SU-DHL-6 (cell line): ENCODE data around the gene TBRG4.

Source experiments
- H2AFZ ChIP-seq: fragments of 200-600 bp; sonication (generic); 2 replicates; pipeline ENCODE4 v1.6.1; 2014; ENCODE audit warnings: low read depth, mild to moderate bottlenecking, moderate library complexity, mixed read lengths, antibody characterized with exemption, low read length; ENCODE audit not compliant: severe bottlenecking
- H3F3A ChIP-seq: fragments of 200-600 bp; shearing (Covaris generic); 2 replicates; pipeline ENCODE4 v1.6.0; 2016; ENCODE audit warnings: antibody characterized with exemption, mild to moderate bottlenecking; ENCODE audit not compliant: insufficient read depth
- H3K27ac ChIP-seq: fragments of 200-600 bp; sonication (generic); 2 replicates; pipeline ENCODE4 v1.5.1; 2016; ENCODE audit warnings: low read depth, mild to moderate bottlenecking, low read length, moderate library complexity, mixed read lengths
- H3K27me3 ChIP-seq: fragments of 200-600 bp; sonication (generic), shearing (Covaris generic); 2 replicates; pipeline ENCODE4 v1.6.0; 2014; ENCODE audit warnings: mild to moderate bottlenecking, low read length
- H3K36me3 ChIP-seq: fragments of 200-600 bp; sonication (generic); 2 replicates; pipeline ENCODE4 v1.6.1; 2014; ENCODE audit warnings: mild to moderate bottlenecking, low read length, mixed read lengths
- H3K4me2 ChIP-seq: fragments of 300-600, 200-600 bp; shearing (Covaris generic), sonication (generic); 2 replicates; pipeline ENCODE4 v1.6.0; 2014; ENCODE audit warnings: low read length, low read depth, mild to moderate bottlenecking; ENCODE audit not compliant: poor library complexity, severe bottlenecking
- H3K4me3 ChIP-seq: fragments of 200-600 bp; sonication (generic); 2 replicates; pipeline ENCODE4 v1.5.1; 2014; ENCODE audit warnings: antibody characterized with exemption, low read length, mild to moderate bottlenecking, mixed read lengths; ENCODE audit not compliant: insufficient read depth, poor library complexity, severe bottlenecking
- H3K79me2 ChIP-seq: fragments of 200-600 bp; sonication (generic); 2 replicates; pipeline ENCODE4 v1.6.1; 2014; ENCODE audit warnings: mild to moderate bottlenecking, low read length, moderate library complexity; ENCODE audit not compliant: insufficient read depth
- H3K9ac ChIP-seq: fragments of 200-600 bp; sonication (generic); 2 replicates; pipeline ENCODE4 v1.7.0; 2014; ENCODE audit warnings: mild to moderate bottlenecking, low read length
- H3K9me2 ChIP-seq: fragments of 200-600 bp; sonication (generic); replicated peaks from 2 replicates; pipeline ENCODE4 v1.6.1; 2014; ENCODE audit warnings: low read length; ENCODE audit not compliant: insufficient read depth
- H3K9me3 ChIP-seq: fragments of 200-600 bp; sonication (generic); 2 replicates; pipeline ENCODE4 v1.6.1; 2014; ENCODE audit warnings: low read length, mixed read lengths; ENCODE audit not compliant: insufficient read depth
- H4K20me1 ChIP-seq: fragments of 200-600 bp; sonication (generic); 2 replicates; pipeline ENCODE4 v1.6.1; 2014; ENCODE audit warnings: low read depth, mild to moderate bottlenecking, antibody characterized with exemption, low read length, moderate library complexity, mixed read lengths
- CTCF ChIP-seq: fragments of 200-600 bp; sonication (generic); IDR thresholded peaks from one replicate; pipeline ENCODE4 v1.5.1; 2017; ENCODE audit warnings: antibody characterized with exemption, mild to moderate bottlenecking, low read length, moderate library complexity; ENCODE audit not compliant: insufficient read depth, poor library complexity, severe bottlenecking
- EZH2phosphoT487 ChIP-seq: fragments of 200-600 bp; sonication (generic), shearing (Covaris generic); conservative IDR thresholded peaks from 2 replicates; pipeline ENCODE4 v1.6.1; 2018; ENCODE audit warnings: mild to moderate bottlenecking, antibody characterized with exemption, low read length, moderate library complexity, mixed read lengths

The TBRG4 gene

GRCh38 chr7:45118889-45119331 lies 7.4 kb upstream of the TBRG4 start:
- Histone ChIP-seq H3F3A (no peaks in the 10 kb centered on the region), H3K27ac (no peak overlapping the region), H3K9ac (no peak overlapping the region), H3K4me2 (no peak overlapping the region), H4K20me1 (no peaks in the 10 kb centered on the region), H3K36me3 (no peaks in the 10 kb centered on the region), H2AFZ (no peak overlapping the region), H3K79me2 (no peaks in the 10 kb centered on the region), H3K27me3 (no peaks in the 10 kb centered on the region), H3K9me3 (no peaks in the 10 kb centered on the region), H3K9me2 (no peaks in the 10 kb centered on the region), H3K4me3 (no peak overlapping the region)
- TF ChIP-seq EZH2phosphoT487 (no peak), CTCF (no peak)

GRCh38 chr7:45118292-45118691 lies 6.8 kb upstream of the TBRG4 start:
- H3K27ac ChIP-seq = no peak overlapping the region
- H3K9me3 ChIP-seq = no peaks in the 10 kb centered on the region
- H3K9me2 ChIP-seq = no peaks in the 10 kb centered on the region

GRCh38 chr7:45117582-45117981 lies 6.1 kb upstream of the TBRG4 start:
- H3K9ac ChIP-seq = no peak overlapping the region
- no peaks in the 10 kb centered on the region for H3K9me2 ChIP-seq
- no peaks in the 10 kb centered on the region for H4K20me1 ChIP-seq
- H3K36me3 ChIP-seq = no peaks in the 10 kb centered on the region
- H2AFZ ChIP-seq = no peak overlapping the region
- H3K9me3 ChIP-seq = no peaks in the 10 kb centered on the region
- TF ChIP-seq EZH2phosphoT487 = no peak
- TF ChIP-seq CTCF = no peak
- no peaks in the 10 kb centered on the region for H3K79me2 ChIP-seq
- no peak overlapping the region for H3K27ac ChIP-seq
- no peak overlapping the region for H3K4me3 ChIP-seq
- H3K27me3 ChIP-seq = no peaks in the 10 kb centered on the region
- no peak overlapping the region for H3K4me2 ChIP-seq
- H3F3A ChIP-seq = peaks cover 8% of the 10 kb centered on the region; the same call in 1 of the 2 replicates

More at GRCh38 chr7:45118292-45118691, 6.8 kb upstream of the TBRG4 start:
- Histone ChIP-seq H3F3A (0 out of 2 replicates have a peak, but pooled peaks cover under 1% of the 10 kb centered on the region), H3K27me3 (no peaks in the 10 kb centered on the region), H3K4me3 (no peak overlapping the region), H4K20me1 (no peaks in the 10 kb centered on the region), H2AFZ (no peak overlapping the region), H3K4me2 (no peak overlapping the region), H3K36me3 (no peaks in the 10 kb centered on the region), H3K9ac (no peak overlapping the region), H3K79me2 (no peaks in the 10 kb centered on the region)
- TF ChIP-seq CTCF (no peak), EZH2phosphoT487 (no peak)
